Subcutaneous adipose tissue (tissue), 4 donors: ENCODE data around the gene MPG. TPM values are rescaled to one million over a fixed set of nuclear protein-coding genes. Genes with fewer than 3 reads are reported as not detected.

ENCODE experiments used
- CTCF ChIP-seq: fragments of 450-650 bp; IDR thresholded peaks from one replicate; pipeline ENCODE4 v1.5.1; 2016; ENCODE audit warnings: low read depth, mild to moderate bottlenecking, control low read depth, antibody characterized with exemption, moderate library complexity
- total RNA-seq, 4 donors: library from RNA; depleted of rRNA; stranded (reverse); fragments of >200 nt; gene quantifications; one replicate each; pipeline ENCODE4 v1.1.0, GENCODE V29; 2016

The MPG gene
- total RNA-seq, 4 donors from 2014 or later = 50.2 to 108 (median 83.5) TPM

- no peak for TF ChIP-seq CTCF
Observed at GRCh38 chr16:78444-79150, 572 bp downstream of the MPG start.

- no peak for TF ChIP-seq CTCF
Observed at GRCh38 chr16:79151-80054, 1.4 kb downstream of the MPG start.

GRCh38 chr16:83060-83603 lies 5.1 kb downstream of the MPG start:
- TF ChIP-seq CTCF = no peak

GRCh38 chr16:83781-84615 lies 6.0 kb downstream of the MPG start:
- no peak for TF ChIP-seq CTCF

- TF ChIP-seq CTCF = no peak
Observed at GRCh38 chr16:84718-85406, 6.8 kb downstream of the MPG start.

GRCh38 chr16:85407-85782 lies 7.4 kb downstream of the MPG start:
- TF ChIP-seq CTCF = no peak
